NCI-H460 (cell line): ENCODE measurements around the gene SH3RF3. TPM values are rescaled to one million over a fixed set of nuclear protein-coding genes. Genes with fewer than 3 reads are reported as not detected.

Experiments used
- DNase-seq: peaks from one replicate; pipeline ENCODE4 v3.0.0-alpha.2; 2016; ENCODE audit warnings: low read depth; ENCODE audit errors: extremely low read depth
- total RNA-seq: library from RNA; depleted of rRNA; stranded (reverse); fragments of >200 nt; shearing (Covaris generic); gene quantifications from 2 replicates; pipeline ENCODE4 v1.2.3, GENCODE V29; 2014

Gene SH3RF3
- total RNA-seq, 1 experiment from 2014 or later = 0.32 TPM

- DNase-seq = no peak
Measured at GRCh38 chr2:109401370-109401769, 272.4 kb downstream of the SH3RF3 start.

- DNase-seq = no peak
Measured at GRCh38 chr2:109402180-109402579, 273.2 kb downstream of the SH3RF3 start.

GRCh38 chr2:109402980-109403840 is 274.2 kb downstream of the SH3RF3 start:
- no peak for DNase-seq

- no peak for DNase-seq
Measured at GRCh38 chr2:109403841-109404201, 274.8 kb downstream of the SH3RF3 start.

- DNase-seq = no peak
Measured at GRCh38 chr2:109404681-109405080, 275.7 kb downstream of the SH3RF3 start.

- no peak for DNase-seq
Measured at GRCh38 chr2:109405873-109406272, 276.9 kb downstream of the SH3RF3 start.

GRCh38 chr2:109406301-109406700 is 277.3 kb downstream of the SH3RF3 start:
- no peak for DNase-seq

GRCh38 chr2:109407276-109408042 is 278.5 kb downstream of the SH3RF3 start:
- DNase-seq = no peak

- no peak for DNase-seq
Measured at GRCh38 chr2:109408043-109408335, 279.0 kb downstream of the SH3RF3 start.

- no peak for DNase-seq
Measured at GRCh38 chr2:109409321-109410038, 280.5 kb downstream of the SH3RF3 start.

- DNase-seq = no peak
Measured at GRCh38 chr2:109410039-109410815, 281.2 kb downstream of the SH3RF3 start.

GRCh38 chr2:109411640-109412325 is 282.8 kb downstream of the SH3RF3 start:
- DNase-seq = no peak

- no peak for DNase-seq
Measured at GRCh38 chr2:109415581-109416013, 286.6 kb downstream of the SH3RF3 start.

- no peak for DNase-seq
Measured at GRCh38 chr2:109417701-109418335, 288.8 kb downstream of the SH3RF3 start.

GRCh38 chr2:109418716-109419115 is 289.7 kb downstream of the SH3RF3 start:
- DNase-seq = no peak

GRCh38 chr2:109419171-109419756 is 290.3 kb downstream of the SH3RF3 start:
- DNase-seq = no peak

- DNase-seq = no peak
Measured at GRCh38 chr2:109419960-109420370, 291.0 kb downstream of the SH3RF3 start.

GRCh38 chr2:109421101-109421500 is 292.1 kb downstream of the SH3RF3 start:
- DNase-seq = no peak

- DNase-seq = no peak
Measured at GRCh38 chr2:109421642-109422041, 292.6 kb downstream of the SH3RF3 start.
